Effector CD4-positive, alpha-beta T cell (primary cell): ENCODE measurements around the gene GON7.

Source experiments
- DNase-seq: peaks from one replicate; pipeline ENCODE4 v3.0.0-alpha.2; 2020

Gene GON7

GRCh38 chr14:93156693-93157369 lies 50.0 kb downstream of the GON7 start:
- no peak for DNase-seq

GRCh38 chr14:93155667-93156066 lies 51.2 kb downstream of the GON7 start:
- DNase-seq: no peak

- no peak for DNase-seq
Observed at GRCh38 chr14:93153121-93153520, 53.7 kb downstream of the GON7 start.
